ENCODE results near the gene DOHH.

DOHH gene

GRCh38 chr19:3500429-3501101 is at the start of gene DOHH:
TSS of gene DOHH (minus strand) at chr19:3500674. CDS start at chr19:3496814, 3,860 bp downstream.
- DNase-seq (ENCODE audit: low spot score), result peak; percentile 100

- DNase-seq (ENCODE audit: low spot score), result no peak
These were observed 49.3 kb upstream of the DOHH start for GRCh38 chr19:3549816-3550215.

- no peak for DNase-seq (ENCODE audit: low spot score)
These were observed 48.1 kb upstream of the DOHH start for GRCh38 chr19:3548606-3549005.

- no peak for DNase-seq (ENCODE audit: low spot score)
These were observed 47.4 kb upstream of the DOHH start for GRCh38 chr19:3547767-3548282.

GRCh38 chr19:3547301-3547731 is 46.8 kb upstream of the DOHH start:
- DNase-seq (ENCODE audit: low spot score), result peak; percentile 65

- no peak for DNase-seq (ENCODE audit: low spot score)
These were observed 45.6 kb upstream of the DOHH start for GRCh38 chr19:3546119-3546518.

- DNase-seq (ENCODE audit: low spot score), result no peak
These were observed 45.2 kb upstream of the DOHH start for GRCh38 chr19:3545669-3546034.

- peak; percentile 89 for DNase-seq (ENCODE audit: low spot score)
These were observed 44.5 kb upstream of the DOHH start for GRCh38 chr19:3544742-3545668.

- DNase-seq (ENCODE audit: low spot score), result no peak
These were observed 43.5 kb upstream of the DOHH start for GRCh38 chr19:3544058-3544376.

GRCh38 chr19:3543150-3544057 is 42.9 kb upstream of the DOHH start:
- DNase-seq (ENCODE audit: low spot score), result no peak

GRCh38 chr19:3539756-3540118 is 39.3 kb upstream of the DOHH start:
- no peak for DNase-seq (ENCODE audit: low spot score)

- DNase-seq (ENCODE audit: low spot score), result peak; percentile 52
These were observed 38.7 kb upstream of the DOHH start, which contains the start of gene TEKTIP1 for GRCh38 chr19:3538965-3539755. TSS of gene TEKTIP1 (plus strand) at chr19:3539174. CDS start at chr19:3539178, 4 bp downstream.

GRCh38 chr19:3538258-3538929 is 37.9 kb upstream of the DOHH start:
- DNase-seq (ENCODE audit: low spot score), result no peak

- no peak for DNase-seq (ENCODE audit: low spot score)
These were observed 37.2 kb upstream of the DOHH start for GRCh38 chr19:3537438-3538240.

GRCh38 chr19:3537101-3537437 is 36.6 kb upstream of the DOHH start:
- no peak for DNase-seq (ENCODE audit: low spot score)

GRCh38 chr19:3536429-3537100 is 36.1 kb upstream of the DOHH start:
- no peak for DNase-seq (ENCODE audit: low spot score)

- DNase-seq (ENCODE audit: low spot score), result no peak
These were observed 35.5 kb upstream of the DOHH start for GRCh38 chr19:3535981-3536380.

- no peak for DNase-seq (ENCODE audit: low spot score)
These were observed 35.1 kb upstream of the DOHH start for GRCh38 chr19:3535563-3535965.

GRCh38 chr19:3535235-3535535 is 34.7 kb upstream of the DOHH start:
- no peak for DNase-seq (ENCODE audit: low spot score)
